Neural progenitor cell (in vitro differentiated cells): ENCODE measurements around the gene ABLIM2. TPM values are rescaled to one million over a fixed set of nuclear protein-coding genes. Genes with fewer than 3 reads are reported as not detected.

Experiments used
- DNase-seq: peaks from one replicate; pipeline ENCODE4 v3.0.0-alpha.2; 2016; ENCODE audit warnings: low spot score
- H2AFZ ChIP-seq: fragments of 200-600 bp; sonication (generic); replicated peaks from 2 replicates; pipeline ENCODE4 v1.6.1; 2016; ENCODE audit warnings: antibody characterized with exemption
- H3F3A ChIP-seq: fragments of 200-600 bp; sonication (generic); 2 replicates; pipeline ENCODE4 v1.6.1; 2016; ENCODE audit warnings: antibody characterized with exemption, low read depth
- H3K27ac ChIP-seq: fragments of 200-600 bp; sonication (generic); 2 replicates; pipeline ENCODE4 v1.5.1; 2016; ENCODE audit warnings: mild to moderate bottlenecking
- H3K27me3 ChIP-seq: fragments of 200-600 bp; sonication (generic); 2 replicates; pipeline ENCODE4 v1.6.1; 2016; ENCODE audit warnings: mild to moderate bottlenecking, moderate library complexity
- H3K36me3 ChIP-seq: fragments of 200-600 bp; sonication (generic); 2 replicates; pipeline ENCODE4 v1.5.1; 2016
- H3K4me1 ChIP-seq: fragments of 200-600 bp; sonication (generic); 2 replicates; pipeline ENCODE4 v1.6.1; 2016; ENCODE audit warnings: mixed run types
- H3K4me2 ChIP-seq: fragments of 200-600 bp; sonication (generic); 2 replicates; pipeline ENCODE4 v1.6.1; 2016
- H3K4me3 ChIP-seq: fragments of 200-600 bp; sonication (generic); 2 replicates; pipeline ENCODE4 v1.5.1; 2016
- H3K79me2 ChIP-seq: fragments of 200-600 bp; sonication (generic); 2 replicates; pipeline ENCODE4 v1.6.1; 2016; ENCODE audit warnings: low read depth
- H3K9ac ChIP-seq: fragments of 200-600 bp; sonication (generic); 2 replicates; pipeline ENCODE4 v1.6.1; 2016
- H3K9me3 ChIP-seq: fragments of 200-600 bp; sonication (generic); 2 replicates; pipeline ENCODE4 v1.5.1; 2016; ENCODE audit warnings: low read depth
- H4K20me1 ChIP-seq: fragments of 200-600 bp; sonication (generic); 2 replicates; pipeline ENCODE4 v1.6.1; 2016; ENCODE audit warnings: low read depth
- H3K27ac Mint-ChIP-seq: 3 replicates; pipeline ENCODE4 v1.8.0; 2021; ENCODE audit warnings: mixed read lengths
- H3K27me3 Mint-ChIP-seq: 2 replicates; pipeline ENCODE4 v1.8.0; 2022; ENCODE audit warnings: low read depth, mild to moderate bottlenecking, inconsistent platforms, moderate library complexity, mixed read lengths; ENCODE audit not compliant: insufficient read depth
- H3K36me3 Mint-ChIP-seq: 3 replicates; pipeline ENCODE4 v1.8.0; 2021; ENCODE audit warnings: mixed read lengths
- H3K4me1 Mint-ChIP-seq: 3 replicates; pipeline ENCODE4 v1.8.0; 2021; ENCODE audit warnings: mixed read lengths
- H3K4me3 Mint-ChIP-seq: 3 replicates; pipeline ENCODE4 v1.8.0; 2021; ENCODE audit warnings: mild to moderate bottlenecking, moderate library complexity, mixed read lengths
- H3K9me3 Mint-ChIP-seq: 3 replicates; pipeline ENCODE4 v1.8.0; 2020; ENCODE audit warnings: mixed read lengths
- EZH2 ChIP-seq: fragments of 200-600 bp; sonication (generic); IDR thresholded peaks from 2 replicates; pipeline ENCODE4 v1.6.1; 2017; ENCODE audit warnings: antibody characterized with exemption, mild to moderate bottlenecking, moderate library complexity
- EZH2phosphoT487 ChIP-seq: fragments of 200-600 bp; sonication (generic); IDR thresholded peaks from 2 replicates; pipeline ENCODE4 v1.6.1; 2017; ENCODE audit warnings: antibody characterized with exemption
- total RNA-seq: library from RNA; depleted of rRNA; stranded (reverse); fragments of >200 nt; gene quantifications from 2 replicates; pipeline ENCODE4 v1.2.3, GENCODE V29; 2015; ENCODE audit warnings: low replicate concordance
- TF ChIP-seq, protein P1 (sequence below): fragments of 200-600 bp; sonication (generic); IDR thresholded peaks from 2 replicates; pipeline ENCODE4 v1.5.1; 2017; ENCODE audit warnings: antibody characterized with exemption, mild to moderate bottlenecking

The ABLIM2 gene
- total RNA-seq, 1 donor from 2014 or later: 0.24 TPM

DNA sequence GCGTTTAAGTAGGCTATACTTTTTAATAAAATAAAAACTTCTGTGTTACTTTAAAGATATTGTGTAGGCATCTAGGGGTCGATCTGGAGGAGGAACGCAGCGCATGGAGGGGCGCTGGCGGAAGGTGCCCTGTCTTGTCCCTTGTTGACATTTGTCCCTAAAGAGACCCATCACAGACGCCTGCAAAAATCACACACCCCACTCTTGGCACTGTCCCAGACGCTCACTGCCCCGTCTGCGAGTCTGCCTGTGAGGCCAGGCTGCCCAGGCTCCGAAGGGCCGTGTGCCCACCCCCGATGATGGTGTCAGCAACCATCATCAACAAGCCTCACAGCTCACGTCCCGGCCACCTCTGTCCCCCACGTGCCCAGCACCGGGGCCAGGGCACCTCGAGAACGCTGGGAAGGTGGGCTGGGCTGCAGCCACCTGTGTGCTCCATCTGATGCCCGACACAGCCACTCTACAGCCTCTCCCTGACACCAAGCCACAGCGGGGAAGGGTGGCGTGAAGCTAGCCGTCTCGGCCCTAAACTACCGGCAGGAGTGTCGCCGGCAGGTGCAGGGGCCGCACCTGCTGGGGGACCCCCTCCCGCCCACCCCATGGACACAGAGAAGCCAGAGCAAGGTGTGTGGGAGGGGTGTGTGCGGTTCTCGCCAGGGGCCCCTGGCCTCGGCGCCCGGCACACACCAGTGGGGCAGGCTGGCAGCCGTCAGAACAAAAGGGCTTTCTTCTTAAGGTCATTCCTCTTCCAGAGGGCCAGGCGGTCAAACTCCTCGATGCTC, 192.1 kb downstream of the ABLIM2 start:
- no peak overlapping the region for H3K9ac ChIP-seq
- peak overlapping the region; percentile 41 for H3K4me3 Mint-ChIP-seq
- no peaks in the 10 kb centered on the region for H3K9me3 Mint-ChIP-seq
- DNase-seq: no peak
- H3K27ac ChIP-seq: no peak overlapping the region
- H3K36me3 ChIP-seq: no peaks in the 10 kb centered on the region
- H3K36me3 Mint-ChIP-seq: no peaks in the 10 kb centered on the region
- H3K4me1 ChIP-seq: peaks cover 2% of the 10 kb centered on the region
- H3K9me3 ChIP-seq: no peaks in the 10 kb centered on the region
- TF ChIP-seq, protein P1, sequence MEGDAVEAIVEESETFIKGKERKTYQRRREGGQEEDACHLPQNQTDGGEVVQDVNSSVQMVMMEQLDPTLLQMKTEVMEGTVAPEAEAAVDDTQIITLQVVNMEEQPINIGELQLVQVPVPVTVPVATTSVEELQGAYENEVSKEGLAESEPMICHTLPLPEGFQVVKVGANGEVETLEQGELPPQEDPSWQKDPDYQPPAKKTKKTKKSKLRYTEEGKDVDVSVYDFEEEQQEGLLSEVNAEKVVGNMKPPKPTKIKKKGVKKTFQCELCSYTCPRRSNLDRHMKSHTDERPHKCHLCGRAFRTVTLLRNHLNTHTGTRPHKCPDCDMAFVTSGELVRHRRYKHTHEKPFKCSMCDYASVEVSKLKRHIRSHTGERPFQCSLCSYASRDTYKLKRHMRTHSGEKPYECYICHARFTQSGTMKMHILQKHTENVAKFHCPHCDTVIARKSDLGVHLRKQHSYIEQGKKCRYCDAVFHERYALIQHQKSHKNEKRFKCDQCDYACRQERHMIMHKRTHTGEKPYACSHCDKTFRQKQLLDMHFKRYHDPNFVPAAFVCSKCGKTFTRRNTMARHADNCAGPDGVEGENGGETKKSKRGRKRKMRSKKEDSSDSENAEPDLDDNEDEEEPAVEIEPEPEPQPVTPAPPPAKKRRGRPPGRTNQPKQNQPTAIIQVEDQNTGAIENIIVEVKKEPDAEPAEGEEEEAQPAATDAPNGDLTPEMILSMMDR: no peak
- TF ChIP-seq EZH2phosphoT487: no peak
- TF ChIP-seq EZH2: no peak
- H3K4me3 ChIP-seq: no peak overlapping the region
- no peaks in the 10 kb centered on the region for H3F3A ChIP-seq
- no peak overlapping the region for H2AFZ ChIP-seq
- H4K20me1 ChIP-seq: no peaks in the 10 kb centered on the region
- H3K27me3 Mint-ChIP-seq: peaks cover 5% of the 10 kb centered on the region
- H3K4me1 Mint-ChIP-seq: peaks cover 33% of the 10 kb centered on the region
- peak overlapping the region; percentile 72 for H3K27ac Mint-ChIP-seq
- H3K4me2 ChIP-seq: no peak overlapping the region
- H3K79me2 ChIP-seq: no peaks in the 10 kb centered on the region
- H3K27me3 ChIP-seq: no peaks in the 10 kb centered on the region

DNA sequence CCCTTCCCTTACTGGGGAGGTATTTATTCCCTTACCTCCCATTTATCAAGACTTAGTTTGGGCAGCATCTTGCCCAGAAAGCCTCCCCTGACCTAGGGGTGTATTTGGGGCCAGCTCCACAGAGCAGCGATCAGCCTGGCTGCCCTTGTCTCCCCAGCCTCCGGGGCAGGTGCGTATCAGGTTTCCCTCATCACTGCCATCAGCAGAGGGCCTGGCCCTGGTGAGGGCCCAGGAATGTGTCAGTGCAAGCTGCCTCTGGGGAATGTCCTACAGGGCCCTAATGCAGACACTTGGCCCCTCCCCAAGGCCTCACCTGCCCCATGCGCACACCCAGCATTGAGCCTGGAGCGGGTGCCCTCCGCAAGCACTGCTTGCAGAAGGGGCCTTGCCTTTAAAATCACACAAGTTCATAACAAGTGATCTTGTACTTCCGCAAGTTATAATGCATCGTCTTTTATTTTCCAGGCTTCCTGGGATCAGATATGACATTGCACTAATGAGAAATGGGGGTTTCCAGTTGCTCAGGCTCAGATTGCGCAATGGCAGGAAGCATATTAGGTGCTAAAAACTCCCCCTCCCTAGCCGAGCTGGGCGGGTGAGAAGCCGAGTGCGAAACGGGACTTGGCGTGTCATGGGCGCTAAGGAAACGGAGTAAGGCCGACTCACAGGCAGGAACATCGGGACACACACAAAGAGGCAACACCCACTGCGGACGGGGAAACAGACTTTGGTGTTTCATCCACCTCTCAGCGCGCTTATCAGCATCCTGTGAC, 193.5 kb downstream of the ABLIM2 start:
- Histone ChIP-seq H3K4me1 (peaks cover 2% of the 10 kb centered on the region), H3K4me2 (no peak overlapping the region)
- peaks cover 33% of the 10 kb centered on the region for H3K4me1 Mint-ChIP-seq

DNA sequence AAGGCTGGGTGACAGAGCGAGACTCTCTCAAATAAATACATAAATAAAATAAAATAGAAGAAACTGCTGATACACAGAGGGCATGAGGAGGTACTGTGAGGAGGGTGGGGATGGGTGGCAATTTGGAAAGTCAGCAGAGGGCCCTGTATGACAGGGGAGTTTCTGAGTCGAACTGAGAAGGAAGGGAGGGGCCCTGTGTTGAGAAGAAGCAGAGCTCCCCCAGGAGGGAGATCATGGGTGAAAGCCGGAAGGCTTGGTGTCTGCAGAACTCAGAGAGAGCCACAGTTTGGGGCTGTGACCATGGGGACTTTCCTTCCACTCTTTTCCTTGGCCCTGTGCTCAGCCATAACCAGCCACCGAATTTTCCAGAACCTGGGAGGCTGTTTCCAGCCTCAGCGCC, 194.2 kb downstream of the ABLIM2 start:
- Histone ChIP-seq H3K27ac (no peak overlapping the region), H3K9ac (no peak overlapping the region), H3K9me3 (no peaks in the 10 kb centered on the region), H3K36me3 (no peaks in the 10 kb centered on the region), H2AFZ (no peak overlapping the region), H3K79me2 (no peaks in the 10 kb centered on the region), H3K27me3 (no peaks in the 10 kb centered on the region), H3K4me3 (no peak overlapping the region), H3F3A (no peaks in the 10 kb centered on the region), H3K4me1 (no peaks in the 10 kb centered on the region), H4K20me1 (no peaks in the 10 kb centered on the region), H3K4me2 (no peak overlapping the region)
- H3K9me3 Mint-ChIP-seq: no peaks in the 10 kb centered on the region
- no peak overlapping the region for H3K4me3 Mint-ChIP-seq
- H3K27ac Mint-ChIP-seq: no peak overlapping the region
- H3K4me1 Mint-ChIP-seq: peaks cover 27% of the 10 kb centered on the region
- no peaks in the 10 kb centered on the region for H3K27me3 Mint-ChIP-seq
- DNase-seq: no peak
- no peaks in the 10 kb centered on the region for H3K36me3 Mint-ChIP-seq
- TF ChIP-seq EZH2phosphoT487: no peak
- TF ChIP-seq, protein P1: no peak
- TF ChIP-seq EZH2: no peak

More for the DNA sequence above, 193.5 kb downstream of the ABLIM2 start:
- Mint-ChIP-seq H3K36me3 (no peaks in the 10 kb centered on the region), H3K4me3 (no peak overlapping the region), H3K27me3 (no peaks in the 10 kb centered on the region), H3K27ac (no peak overlapping the region), H3K9me3 (no peaks in the 10 kb centered on the region)
- H3K9me3 ChIP-seq: no peaks in the 10 kb centered on the region
- H3K27me3 ChIP-seq: no peaks in the 10 kb centered on the region
- H3K36me3 ChIP-seq: no peaks in the 10 kb centered on the region
- no peak overlapping the region for H3K27ac ChIP-seq
- no peak for DNase-seq
- H3F3A ChIP-seq: no peaks in the 10 kb centered on the region
- H2AFZ ChIP-seq: no peak overlapping the region
- no peak overlapping the region for H3K4me3 ChIP-seq
- no peak overlapping the region for H3K9ac ChIP-seq
- H4K20me1 ChIP-seq: no peaks in the 10 kb centered on the region
- no peaks in the 10 kb centered on the region for H3K79me2 ChIP-seq
- TF ChIP-seq, protein P1: no peak
- TF ChIP-seq EZH2: no peak
- no peak for TF ChIP-seq EZH2phosphoT487
